LHCN-M2 (cell line): ENCODE results near the gene ZNF574. TPM values are rescaled to one million over a fixed set of nuclear protein-coding genes. Genes with fewer than 3 reads are reported as not detected.

Source experiments
- DNase-seq: peaks from one replicate; pipeline ENCODE4 v3.0.0-alpha.2; 2012; ENCODE audit warnings: low read depth
- total RNA-seq: library from RNA; depleted of rRNA; stranded (reverse); fragments of >200 nt; gene quantifications from 2 replicates; pipeline ENCODE4 v1.2.3, GENCODE V29; 2014

The ZNF574 gene
- total RNA-seq, 1 experiment from 2014 or later = 23.3 TPM

DNA sequence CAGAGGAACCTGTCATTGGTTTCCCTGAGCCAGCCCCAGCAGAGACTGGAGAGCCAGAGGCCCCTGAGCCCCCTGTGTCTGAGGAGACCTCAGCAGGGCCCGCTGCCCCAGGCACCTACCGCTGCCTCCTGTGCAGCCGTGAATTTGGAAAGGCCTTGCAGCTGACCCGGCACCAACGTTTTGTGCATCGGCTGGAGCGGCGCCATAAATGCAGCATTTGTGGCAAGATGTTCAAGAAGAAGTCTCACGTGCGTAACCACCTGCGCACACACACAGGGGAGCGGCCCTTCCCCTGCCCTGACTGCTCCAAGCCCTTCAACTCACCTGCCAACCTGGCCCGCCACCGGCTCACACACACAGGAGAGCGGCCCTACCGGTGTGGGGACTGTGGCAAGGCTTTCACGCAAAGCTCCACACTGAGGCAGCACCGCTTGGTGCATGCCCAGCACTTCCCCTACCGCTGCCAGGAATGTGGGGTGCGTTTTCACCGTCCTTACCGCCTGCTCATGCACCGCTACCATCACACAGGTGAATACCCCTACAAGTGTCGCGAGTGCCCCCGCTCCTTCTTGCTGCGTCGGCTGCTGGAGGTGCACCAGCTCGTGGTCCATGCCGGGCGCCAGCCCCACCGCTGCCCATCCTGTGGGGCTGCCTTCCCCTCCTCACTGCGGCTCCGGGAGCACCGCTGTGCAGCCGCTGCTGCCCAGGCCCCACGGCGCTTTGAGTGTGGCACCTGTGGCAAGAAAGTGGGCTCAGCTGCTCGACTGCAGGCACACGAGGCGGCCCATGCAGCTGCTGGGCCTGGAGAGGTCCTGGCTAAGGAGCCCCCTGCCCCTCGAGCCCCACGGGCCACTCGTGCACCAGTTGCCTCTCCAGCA, 4.2 kb downstream of the ZNF574 start:
- no peak for DNase-seq

DNA sequence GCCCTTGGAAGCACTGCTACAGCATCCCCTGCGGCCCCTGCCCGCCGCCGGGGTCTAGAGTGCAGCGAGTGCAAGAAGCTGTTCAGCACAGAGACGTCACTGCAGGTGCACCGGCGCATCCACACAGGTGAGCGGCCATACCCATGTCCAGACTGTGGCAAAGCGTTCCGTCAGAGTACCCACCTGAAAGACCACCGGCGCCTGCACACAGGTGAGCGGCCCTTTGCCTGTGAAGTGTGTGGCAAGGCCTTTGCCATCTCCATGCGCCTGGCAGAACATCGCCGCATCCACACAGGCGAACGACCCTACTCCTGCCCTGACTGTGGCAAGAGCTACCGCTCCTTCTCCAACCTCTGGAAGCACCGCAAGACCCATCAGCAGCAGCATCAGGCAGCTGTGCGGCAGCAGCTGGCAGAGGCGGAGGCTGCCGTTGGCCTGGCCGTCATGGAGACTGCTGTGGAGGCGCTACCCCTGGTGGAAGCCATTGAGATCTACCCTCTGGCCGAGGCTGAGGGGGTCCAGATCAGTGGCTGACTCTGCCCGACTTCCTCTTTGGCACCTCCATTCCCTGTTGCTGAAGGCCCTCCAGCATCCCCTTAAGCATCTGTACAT, 4.9 kb downstream of the ZNF574 start:
- DNase-seq = no peak

DNA sequence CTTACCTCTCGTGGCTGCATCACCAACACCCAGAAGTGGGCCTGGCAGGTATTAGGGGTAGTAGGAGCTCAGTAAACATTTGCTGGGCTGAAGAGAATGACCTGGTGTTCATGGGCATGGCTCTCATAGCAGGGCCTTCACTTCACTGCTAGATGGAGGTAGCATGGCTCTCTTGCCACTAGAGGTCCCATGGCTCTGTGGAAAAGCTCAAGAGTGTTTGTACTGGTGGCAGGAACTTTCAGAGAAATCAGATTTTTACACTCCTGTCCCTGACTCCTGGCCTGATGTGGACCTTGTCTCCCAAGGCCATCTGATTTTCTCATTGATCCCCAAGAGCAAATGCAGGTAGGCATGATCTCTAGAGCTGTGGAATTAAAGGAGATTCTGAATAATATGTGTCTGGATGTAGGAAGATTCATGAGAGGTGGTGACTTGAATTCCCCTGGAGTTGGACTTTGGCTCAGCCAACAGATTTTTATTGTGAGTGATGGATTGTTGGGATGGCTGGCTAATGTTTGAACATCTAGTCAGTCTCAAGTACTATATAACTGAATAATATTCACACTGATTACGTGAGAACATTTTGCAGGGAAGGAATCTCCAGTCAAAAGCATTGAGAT, 5.7 kb downstream of the ZNF574 start:
- peak; percentile 43 for DNase-seq

DNA sequence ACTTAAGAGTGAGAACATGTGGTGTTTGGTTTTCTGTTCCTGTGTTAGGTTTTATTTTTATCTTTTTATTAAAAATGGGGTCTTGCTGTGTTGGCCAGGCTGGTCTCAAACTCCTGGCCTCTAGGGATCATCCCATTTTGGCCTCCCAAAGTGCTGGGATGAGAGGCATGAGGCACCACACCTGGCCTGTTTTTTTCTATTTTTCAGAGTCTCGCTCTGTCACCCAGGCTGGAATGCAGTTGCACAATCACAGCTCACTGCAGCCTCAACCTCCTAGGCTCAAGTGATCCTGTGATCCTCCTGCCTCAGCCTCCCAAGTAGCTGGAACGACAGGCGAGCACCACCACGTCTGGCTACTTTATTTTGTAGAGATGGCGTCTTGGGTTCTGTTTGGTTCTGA, 7.6 kb downstream of the ZNF574 start:
- no peak for DNase-seq

DNA sequence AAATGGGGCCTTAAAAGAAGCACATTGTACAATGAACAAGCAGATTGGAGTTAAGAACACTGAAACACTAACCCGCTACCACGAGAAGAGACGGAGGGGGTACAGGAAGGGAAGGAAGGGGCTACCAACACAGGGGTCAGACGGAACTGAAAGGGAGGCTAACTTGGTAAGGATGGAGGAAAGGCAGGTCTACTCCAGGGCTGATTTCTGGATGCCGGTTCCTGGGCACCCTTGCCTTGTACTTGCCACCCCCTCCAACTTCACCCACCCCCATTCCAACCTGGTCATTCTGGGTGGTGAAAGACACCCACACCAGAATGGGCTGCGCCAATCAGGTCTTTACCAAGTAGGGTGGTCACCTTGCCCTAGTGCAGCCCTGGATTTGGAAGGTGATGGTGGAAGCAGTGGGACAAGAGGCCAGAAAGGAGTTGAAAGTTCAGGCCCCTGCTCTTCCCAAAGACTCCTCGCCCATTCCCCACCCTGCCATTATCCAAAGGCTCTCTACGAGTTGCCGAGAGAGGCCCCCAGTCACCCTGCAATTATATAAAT, 10.3 kb downstream of the ZNF574 start:
- DNase-seq = no peak

DNA sequence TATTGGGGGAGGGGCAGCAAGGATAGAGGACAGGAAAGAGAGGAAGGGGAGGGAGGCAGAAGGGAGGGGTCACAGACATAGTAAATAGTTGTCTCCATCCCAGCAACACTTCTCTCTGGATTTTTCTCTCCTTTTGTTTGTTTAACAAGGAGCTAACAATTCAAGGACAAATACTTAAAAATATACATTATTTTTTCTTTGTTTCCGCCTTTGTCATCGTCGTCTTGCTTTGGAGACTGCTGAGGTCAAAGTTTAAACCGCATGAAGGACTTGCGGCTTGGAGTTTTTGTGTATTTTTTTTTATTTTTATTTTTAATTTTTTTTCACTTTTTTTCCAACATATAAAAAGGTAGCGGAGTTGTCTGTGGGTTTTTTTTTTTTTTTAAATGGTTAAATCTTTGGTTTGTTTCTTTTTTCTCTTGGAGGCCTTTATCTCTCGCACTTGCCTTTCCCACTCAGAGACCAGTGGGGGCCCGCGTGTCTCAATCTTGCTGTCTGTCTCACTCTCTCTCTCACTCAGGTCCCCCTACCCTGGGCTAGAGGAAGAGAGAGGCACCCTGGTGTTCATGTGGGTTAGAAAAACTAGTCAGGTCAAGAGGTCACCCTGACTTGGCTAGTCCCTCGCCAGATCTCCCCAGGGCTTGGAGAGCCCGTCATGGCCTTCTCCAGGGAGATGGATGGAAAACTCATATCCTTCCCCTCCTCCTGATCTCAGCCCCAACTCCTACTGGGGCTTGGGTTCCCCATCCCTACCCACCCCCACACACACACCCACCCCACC, 11.0 kb downstream of the ZNF574 start:
- no peak for DNase-seq

DNA sequence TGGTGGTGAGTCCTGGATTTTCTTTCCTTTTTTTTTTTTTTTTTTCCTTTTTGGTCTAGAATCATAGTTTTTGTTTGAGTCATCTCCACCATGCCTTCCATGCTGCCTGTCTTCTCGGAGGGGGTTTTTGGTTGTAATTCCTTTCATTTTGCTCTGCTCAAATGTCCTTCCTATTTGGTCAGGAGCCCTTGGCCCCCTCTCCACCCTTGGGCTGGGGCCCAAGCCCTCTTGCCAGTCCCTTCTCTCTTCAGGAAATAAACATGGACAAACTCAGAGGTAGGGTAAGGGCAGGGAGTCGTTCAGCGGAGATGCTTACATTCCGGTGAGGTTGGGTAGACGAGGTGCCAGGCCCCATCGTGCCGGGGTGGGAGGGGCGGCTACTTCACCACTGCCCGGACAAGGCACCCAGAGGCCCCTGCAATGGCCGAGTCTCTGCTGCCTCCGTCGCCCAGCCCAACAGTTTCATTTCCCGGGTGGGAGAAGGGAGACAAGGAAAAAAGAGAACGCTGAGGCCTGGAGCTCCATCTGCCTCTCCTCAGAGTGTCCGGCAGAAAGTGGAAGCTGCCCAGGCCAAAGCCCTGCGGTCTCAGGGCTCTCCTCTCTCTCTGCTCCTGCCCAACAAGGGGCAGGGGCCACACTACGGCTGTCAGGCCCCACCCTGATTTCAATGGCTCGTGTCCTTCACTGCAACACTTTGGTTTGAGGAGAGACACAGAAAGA, 12.7 kb downstream of the ZNF574 start:
- peak; percentile 60 for DNase-seq

DNA sequence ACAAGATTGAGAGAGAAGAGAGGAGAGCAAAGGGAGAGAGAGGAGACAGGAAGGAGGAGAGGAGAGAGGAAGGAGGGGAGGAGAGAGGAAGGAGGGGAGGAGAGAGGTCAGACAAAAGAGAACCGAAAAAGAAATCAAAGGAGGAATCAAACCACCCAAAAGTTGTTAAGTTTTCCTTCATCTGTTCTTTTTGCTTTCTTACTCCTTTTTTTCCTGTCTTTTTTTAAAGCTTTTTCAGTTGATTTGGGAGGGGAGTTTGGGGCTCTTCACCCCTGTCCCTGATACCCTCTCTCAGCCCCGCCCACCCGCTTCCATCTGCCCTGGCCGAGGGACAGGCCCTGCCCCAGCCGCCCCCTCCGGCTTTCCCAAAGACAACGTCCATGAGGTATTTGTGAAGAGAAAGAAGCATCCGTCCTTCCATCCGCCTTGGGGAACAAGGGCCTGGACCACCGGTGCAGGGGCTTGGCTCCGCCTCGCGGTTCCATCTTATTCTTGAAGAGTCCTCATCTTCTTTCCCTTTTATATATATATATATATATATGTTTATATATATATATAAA, 13.3 kb downstream of the ZNF574 start:
- DNase-seq = no peak

DNA sequence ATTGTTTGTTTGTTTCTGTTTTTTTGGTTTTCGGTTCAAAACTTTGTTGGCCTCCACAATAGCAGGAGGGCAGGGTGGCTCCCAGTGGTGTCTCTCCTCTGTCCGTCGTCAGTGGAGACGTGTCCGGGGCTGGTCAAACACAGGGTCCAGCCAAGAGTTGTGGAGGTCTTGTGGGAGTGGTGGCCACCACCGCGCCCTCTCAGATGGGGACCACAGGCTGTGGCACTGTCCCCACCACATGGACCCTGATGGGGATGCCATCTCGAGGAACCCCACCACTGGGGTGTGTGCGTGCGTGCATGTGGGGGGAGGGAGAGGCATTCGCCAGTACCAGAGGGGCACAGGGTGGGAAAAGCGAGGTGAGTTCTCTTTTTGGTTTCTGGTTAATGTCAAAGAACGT, 13.8 kb downstream of the ZNF574 start:
- no peak for DNase-seq

DNA sequence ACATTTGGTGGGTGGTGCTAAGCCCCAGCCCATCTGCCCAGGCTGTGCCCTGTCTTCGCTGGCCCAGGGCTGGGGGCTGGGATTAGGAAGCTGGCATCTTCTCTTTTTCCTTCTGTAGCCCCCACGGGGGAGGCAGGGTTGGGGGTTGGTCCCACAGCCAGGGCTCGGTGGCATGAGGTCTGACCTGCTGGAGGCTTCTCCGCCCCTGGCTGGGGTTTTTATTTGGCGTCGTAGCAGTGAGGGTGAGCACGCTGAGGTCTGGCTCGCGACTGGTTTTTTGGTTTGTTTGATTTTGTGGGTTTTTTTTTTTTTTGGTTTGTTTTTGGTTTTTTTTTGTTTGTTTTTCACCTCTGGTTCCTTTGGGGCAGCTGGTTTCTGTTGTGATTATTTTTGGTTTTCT, 14.7 kb downstream of the ZNF574 start:
- DNase-seq = no peak

DNA sequence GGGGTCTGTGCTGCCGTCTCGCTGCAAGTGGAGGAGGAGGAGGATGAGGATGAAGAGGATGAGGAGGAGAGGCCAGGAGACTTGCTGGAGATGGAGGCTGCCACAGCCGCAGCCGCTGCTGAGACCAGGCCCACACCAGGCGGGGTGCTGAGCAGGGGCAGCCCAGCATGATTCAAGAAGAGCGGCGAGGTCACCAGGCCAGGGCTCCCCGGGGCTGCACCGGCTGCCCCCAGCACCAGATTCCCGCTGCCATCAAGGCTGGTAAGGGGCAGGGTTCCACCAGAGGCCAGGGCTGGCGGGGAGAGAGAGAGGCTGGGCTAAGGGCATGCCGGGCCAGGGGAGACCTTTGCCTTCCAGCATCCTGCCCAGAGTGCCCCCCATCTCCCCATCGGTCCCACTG, 15.3 kb downstream of the ZNF574 start:
- no peak for DNase-seq

DNA sequence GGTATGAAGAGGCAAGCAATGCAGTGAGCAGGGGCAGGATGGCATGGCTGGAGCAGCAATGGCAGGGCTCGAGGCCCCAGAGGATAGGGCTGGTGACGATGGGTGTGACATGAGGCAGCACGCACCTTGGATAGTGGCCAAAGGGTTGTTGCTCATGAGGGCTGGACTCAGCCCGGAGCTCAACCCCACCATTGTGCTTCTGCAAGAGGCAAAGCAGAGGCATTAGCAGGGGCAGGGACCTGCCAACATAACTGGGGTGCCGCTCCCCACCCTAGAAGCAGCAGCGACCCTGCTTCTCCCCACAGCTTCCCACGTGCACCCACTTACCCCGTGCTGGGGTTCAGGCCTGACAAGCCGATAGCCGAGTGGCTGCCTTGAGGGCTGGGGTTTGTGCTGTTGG, 15.8 kb downstream of the ZNF574 start:
- DNase-seq = no peak

DNA sequence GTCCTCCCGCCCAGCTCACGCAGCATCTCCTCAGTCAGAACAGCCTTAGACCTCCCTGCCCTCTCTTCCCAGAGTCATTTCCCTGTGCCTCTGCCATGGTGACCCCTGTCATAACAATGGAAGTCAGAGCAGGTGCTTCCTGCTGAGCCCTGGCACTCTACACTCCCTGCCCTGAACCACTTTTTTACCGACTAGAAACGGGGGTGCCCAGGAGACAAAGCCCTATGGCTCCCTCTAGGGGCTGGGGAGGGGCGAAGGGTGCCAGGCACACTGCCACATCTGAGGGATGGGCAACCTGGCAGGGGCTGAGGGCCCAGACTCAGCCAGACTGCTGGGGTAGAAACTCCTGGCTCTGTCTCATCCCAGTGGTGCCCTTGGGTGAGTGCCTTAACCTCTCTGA, 16.4 kb downstream of the ZNF574 start:
- DNase-seq = peak; percentile 45

DNA sequence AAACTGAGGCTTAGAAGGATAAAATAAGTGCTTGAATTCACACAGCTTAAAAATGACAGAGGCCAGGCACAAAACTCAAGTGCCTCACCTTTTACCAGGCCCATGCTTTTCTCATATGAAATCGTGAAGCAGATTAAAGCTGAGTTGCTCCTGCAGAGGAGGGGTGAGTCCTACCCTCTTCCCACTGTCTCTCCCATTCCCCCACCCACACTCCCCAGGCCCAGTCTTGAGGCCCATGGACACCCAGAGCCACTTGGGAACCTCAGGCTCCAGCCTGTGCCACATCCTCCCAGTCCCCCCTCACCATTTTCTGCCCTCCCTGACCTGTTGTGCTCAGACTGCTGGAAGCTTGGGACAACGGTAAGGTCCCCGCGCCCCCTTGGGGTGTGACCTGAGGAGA, 17.5 kb downstream of the ZNF574 start:
- no peak for DNase-seq

DNA sequence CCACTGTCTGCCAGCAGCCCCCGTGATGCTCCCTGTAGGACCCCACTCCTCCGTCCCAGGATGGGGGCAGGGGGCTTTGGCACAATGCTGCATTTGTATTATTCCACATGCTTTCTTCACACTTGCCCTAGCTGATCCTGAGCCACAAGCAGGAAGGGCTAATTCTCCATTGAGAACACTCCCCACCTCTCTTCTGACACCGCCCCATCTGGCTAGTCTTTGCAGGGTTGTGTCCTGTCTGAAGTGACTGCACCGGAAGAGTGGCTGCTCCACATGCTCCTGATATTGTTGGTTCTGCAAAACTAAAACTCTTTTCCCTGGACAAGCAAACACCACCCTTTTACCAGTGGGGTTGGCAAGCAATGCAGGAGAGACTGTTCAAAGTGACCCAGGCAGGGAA, 18.0 kb downstream of the ZNF574 start:
- DNase-seq = no peak

DNA sequence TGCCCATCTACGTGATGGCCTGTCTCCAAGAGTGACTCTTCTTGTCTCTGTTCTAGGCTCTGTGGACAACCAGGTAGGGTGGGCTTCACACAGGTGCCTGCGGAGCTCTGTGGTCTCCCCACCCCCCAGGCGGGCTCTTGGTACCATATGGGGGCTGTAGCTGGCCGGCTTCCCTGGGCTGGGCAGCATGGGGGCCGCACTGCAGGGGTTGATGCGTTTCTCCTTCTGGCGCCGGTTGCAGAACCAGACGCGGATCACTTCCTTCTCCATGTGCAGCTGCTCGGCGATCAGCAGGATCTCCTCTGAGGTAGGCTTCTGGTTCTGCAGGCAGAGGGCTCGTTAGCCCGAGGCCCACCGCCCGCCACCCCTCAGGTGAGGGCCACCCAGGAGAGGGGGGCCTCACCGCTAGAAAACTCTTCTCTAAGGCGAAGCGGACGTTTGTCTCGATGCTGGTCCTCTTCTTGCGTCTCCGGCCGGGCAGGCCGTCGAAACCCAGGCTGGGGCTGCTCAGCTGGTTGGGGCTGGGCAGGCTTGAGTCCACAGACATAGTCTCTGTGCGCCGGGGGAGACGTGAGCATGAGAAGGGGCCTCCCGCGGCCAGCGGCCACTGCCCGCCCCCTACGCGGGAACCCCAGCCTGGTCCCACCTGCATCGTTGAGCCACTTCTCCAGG, 19.3 kb downstream of the ZNF574 start:
- no peak for DNase-seq

DNA sequence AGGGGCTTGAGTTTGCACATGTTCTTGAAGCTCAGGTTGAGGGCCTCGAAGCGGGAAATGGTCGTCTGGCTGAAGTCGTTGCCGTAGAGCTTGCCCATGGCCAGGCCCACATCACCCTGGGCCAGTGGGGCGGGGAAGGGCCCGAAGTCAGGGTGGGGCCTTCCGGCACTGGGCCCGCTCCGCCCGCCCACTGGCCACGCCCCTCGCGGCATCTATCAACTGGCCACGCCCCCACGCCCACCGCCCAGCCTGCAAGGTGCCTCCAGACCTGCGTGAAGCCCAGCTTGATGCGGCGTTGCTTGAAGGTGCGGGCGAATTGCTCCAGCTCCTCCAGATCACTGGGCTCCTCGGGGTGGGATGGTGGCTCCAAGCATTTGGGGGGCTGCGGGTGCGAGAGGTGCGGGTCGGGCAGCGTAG, 19.9 kb downstream of the ZNF574 start:
- DNase-seq = no peak

DNA sequence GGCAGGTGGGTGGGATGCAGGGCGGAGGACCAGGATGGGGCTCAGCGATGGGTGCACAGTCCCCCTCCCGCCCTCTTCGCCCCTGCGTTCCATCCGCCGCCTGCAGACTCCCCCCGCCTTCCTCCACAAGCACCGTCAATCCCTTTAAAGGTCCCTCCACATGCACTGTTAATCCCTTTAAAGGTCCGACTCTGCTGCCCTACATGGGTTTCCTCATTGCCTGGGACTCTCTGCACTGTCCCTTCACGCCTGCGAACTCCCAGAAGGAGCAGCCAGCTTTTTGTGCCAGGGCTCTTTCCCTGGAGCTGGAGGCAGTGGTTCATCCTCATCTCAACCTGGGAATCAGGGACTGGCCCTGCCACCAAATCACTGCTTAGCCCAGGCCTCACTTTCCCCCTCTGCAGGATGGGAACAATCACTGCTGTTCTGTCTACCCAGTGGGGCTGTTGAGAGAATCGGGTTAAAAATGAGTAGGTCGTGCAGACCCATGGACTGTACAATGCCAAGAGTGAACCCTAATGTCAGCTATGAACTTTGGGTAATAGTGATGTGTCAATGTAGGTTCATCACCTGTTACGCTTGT, 20.4 kb downstream of the ZNF574 start:
- DNase-seq = no peak

DNA sequence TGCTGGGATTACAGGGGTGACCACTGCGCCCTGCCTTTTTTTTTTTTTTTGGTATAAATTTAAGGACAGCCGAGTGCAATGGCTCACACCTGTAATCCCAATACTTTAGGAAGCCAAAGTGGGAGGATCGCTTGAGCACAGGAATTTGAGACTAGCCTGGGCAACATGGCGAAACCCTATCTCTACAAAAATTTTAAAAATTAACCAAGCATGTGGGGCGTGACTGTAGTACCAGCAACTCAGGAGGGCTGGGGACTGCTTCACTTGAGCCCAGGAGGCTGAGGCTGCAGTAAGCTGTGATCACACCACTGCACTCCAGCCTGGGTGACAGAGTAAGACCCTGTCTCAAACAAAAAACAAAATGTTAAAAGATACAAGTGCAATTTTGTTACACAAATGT, 21.5 kb downstream of the ZNF574 start:
- DNase-seq = no peak

DNA sequence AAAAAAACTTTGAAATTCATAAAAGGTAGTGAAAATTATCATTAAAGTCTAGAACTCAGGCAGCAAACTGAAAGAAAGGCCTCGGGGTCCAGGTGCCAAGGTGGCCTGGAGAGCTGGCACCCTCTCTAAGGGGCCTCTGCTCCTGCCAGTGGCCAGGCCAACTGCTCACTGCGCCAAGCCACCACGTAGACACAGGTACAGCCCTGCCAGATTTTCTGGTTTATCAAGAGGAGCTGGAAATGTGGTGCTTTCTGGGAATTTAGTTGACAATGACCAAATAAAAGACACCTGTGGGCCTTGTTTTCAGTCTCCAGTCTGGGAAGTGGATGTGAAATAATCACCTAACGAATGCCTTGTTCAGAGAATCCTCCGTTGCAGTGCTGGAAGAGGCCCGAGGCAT, 22.8 kb downstream of the ZNF574 start:
- no peak for DNase-seq
